K562 (cell line): ENCODE measurements around the gene PSEN1. TPM values are rescaled to one million over a fixed set of nuclear protein-coding genes. Genes with fewer than 3 reads are reported as not detected.

Source experiments
- CAMTA2 ChIP-seq: fragments of 250-450 bp; sonication (Bioruptor Pico); conservative IDR thresholded peaks from 2 replicates; pipeline ENCODE4 v1.5.1; 2022
- HNRNPH1 ChIP-seq: fragments of 200-400 bp; formaldehyde crosslinking; optimal IDR thresholded peaks from 2 replicates; pipeline ENCODE3; 2017; ENCODE audit warnings: low read depth, mild to moderate bottlenecking, low read length, moderate library complexity
- KDM4B ChIP-seq, 2 experiments: fragments of 450-650 bp in 1 of 2; sonication (generic) in 1 of 2; IDR thresholded peaks; 2 replicates each; pipeline ENCODE4 v1.6.1; 2016 to 2017; ENCODE audit warnings: borderline replicate concordance in 2 of 2, antibody characterized with exemption in 1 of 2, low read depth in 1 of 2, mild to moderate bottlenecking in 1 of 2
- KDM5B ChIP-seq: fragments of 200-600 bp; sonication (generic); IDR thresholded peaks from 2 replicates; pipeline ENCODE4 v1.6.1; 2012; ENCODE audit warnings: low read depth, mild to moderate bottlenecking, moderate library complexity, low read length, control low read depth, inconsistent platforms; ENCODE audit not compliant: insufficient replicate concordance
- POLR2A ChIP-seq: fragments of 450-650 bp; conservative IDR thresholded peaks from 2 replicates; pipeline ENCODE4 v1.6.1; 2016
- POU5F1 ChIP-seq: fragments of 150-350 bp; IDR thresholded peaks from 2 replicates; pipeline ENCODE4 v1.6.1; 2014; ENCODE audit warnings: borderline replicate concordance, low read length, low read depth, mild to moderate bottlenecking; ENCODE audit not compliant: partially characterized antibody
- RBM14 ChIP-seq: fragments of 200-400 bp; formaldehyde crosslinking; IDR thresholded peaks from 2 replicates; pipeline ENCODE4 v1.6.1; 2018; ENCODE audit warnings: low read depth, mild to moderate bottlenecking, low read length, moderate library complexity, borderline replicate concordance; ENCODE audit not compliant: insufficient read depth
- SMARCB1 ChIP-seq: IDR thresholded peaks from 2 replicates; pipeline ENCODE4 v1.6.1; 2011; ENCODE audit warnings: improper control_type of control experiment, low read depth; ENCODE audit not compliant: insufficient read length
- SP1 ChIP-seq: sonication (generic); formaldehyde crosslinking; IDR thresholded peaks from 2 replicates; pipeline ENCODE4 v1.8.1; 2022; ENCODE audit warnings: mild to moderate bottlenecking, missing genetic modification reagents
- SREBF1 ChIP-seq: fragments of 150-350 bp; IDR thresholded peaks from 2 replicates; pipeline ENCODE4 v1.6.1; 2014; ENCODE audit warnings: antibody characterized with exemption, low read depth, low read length, borderline replicate concordance
- ZBTB17 ChIP-seq: fragments of 450-650 bp; formaldehyde crosslinking; IDR thresholded peaks from 2 replicates; pipeline ENCODE4 v1.4.0; 2020; ENCODE audit warnings: mild to moderate bottlenecking
- polyA plus RNA-seq, 8 experiments: library from polyadenylated mRNA; depleted of rRNA in 4 of 8; stranded (reverse) in 5 of 8; unstranded in 3 of 8; fragments of >200 nt; fragmentation: Nextera tagmentation in 2 of 8; fragmentation: Illumina TruSeq in 1 of 8; extraction: Ambion mirVana in 2 of 8; extraction: Trizol in 1 of 8; gene quantifications; 2 replicates each; pipeline versions ENCODE4 v1.2.1 to v1.2.3, GENCODE V29; 2011 to 2014; ENCODE audit warnings: inconsistent platforms in 1 of 8, missing spikeins in 1 of 8
- total RNA-seq, 7 experiments: library from RNA; depleted of rRNA in 6 of 7; stranded (reverse); fragments of >200 nt in 6 of 7; fragmentation: Illumina TruSeq in 2 of 7; extraction: Trizol in 2 of 7; gene quantifications; 2 replicates each; pipeline versions ENCODE4 v1.2.1 to v1.2.3, GENCODE V29; 2011 to 2021; ENCODE audit warnings: low replicate concordance in 1 of 7
- TF ChIP-seq, protein P1 (sequence below), 2 experiments: fragments of 450-650 bp in 1 of 2; sonication (generic) in 1 of 2; formaldehyde crosslinking in 1 of 2; IDR thresholded peaks; 2 replicates each; pipeline versions ENCODE4 v1.7.1 to v1.9.0; 2016 to 2022; ENCODE audit warnings: inconsistent platforms in 1 of 2, mild to moderate bottlenecking in 1 of 2, missing genetic modification reagents in 1 of 2
- TF ChIP-seq, protein P2 (sequence below): fragments of 450-650 bp; IDR thresholded peaks from 2 replicates; pipeline ENCODE4 v1.6.1; 2017; ENCODE audit warnings: antibody characterized with exemption, mild to moderate bottlenecking

PSEN1 gene
- total and polyA plus RNA-seq, 9 of the 15 experiments (the other 6 are each of a cell fraction or from before 2014, with no cell fraction given): 6.5 to 25.2 (median 14.3) TPM

DNA sequence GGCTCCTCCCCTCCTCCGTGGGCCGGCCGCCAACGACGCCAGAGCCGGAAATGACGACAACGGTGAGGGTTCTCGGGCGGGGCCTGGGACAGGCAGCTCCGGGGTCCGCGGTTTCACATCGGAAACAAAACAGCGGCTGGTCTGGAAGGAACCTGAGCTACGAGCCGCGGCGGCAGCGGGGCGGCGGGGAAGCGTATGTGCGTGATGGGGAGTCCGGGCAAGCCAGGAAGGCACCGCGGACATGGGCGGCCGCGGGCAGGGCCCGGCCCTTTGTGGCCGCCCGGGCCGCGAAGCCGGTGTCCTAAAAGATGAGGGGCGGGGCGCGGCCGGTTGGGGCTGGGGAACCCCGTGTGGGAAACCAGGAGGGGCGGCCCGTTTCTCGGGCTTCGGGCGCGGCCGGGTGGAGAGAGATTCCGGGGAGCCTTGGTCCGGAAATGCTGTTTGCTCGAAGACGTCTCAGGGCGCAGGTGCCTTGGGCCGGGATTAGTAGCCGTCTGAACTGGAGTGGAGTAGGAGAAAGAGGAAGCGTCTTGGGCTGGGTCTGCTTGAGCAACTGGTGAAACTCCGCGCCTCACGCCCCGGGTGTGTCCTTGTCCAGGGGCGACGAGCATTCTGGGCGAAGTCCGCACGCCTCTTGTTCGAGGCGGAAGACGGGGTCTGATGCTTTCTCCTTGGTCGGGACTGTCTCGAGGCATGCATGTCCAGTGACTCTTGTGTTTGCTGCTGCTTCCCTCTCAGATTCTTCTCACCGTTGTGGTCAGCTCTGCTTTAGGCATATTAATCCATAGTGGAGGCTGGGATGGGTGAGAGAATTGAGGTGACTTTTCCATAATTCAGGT, at the start of gene PSEN1 (continued):
- TF ChIP-seq, protein P1, sequence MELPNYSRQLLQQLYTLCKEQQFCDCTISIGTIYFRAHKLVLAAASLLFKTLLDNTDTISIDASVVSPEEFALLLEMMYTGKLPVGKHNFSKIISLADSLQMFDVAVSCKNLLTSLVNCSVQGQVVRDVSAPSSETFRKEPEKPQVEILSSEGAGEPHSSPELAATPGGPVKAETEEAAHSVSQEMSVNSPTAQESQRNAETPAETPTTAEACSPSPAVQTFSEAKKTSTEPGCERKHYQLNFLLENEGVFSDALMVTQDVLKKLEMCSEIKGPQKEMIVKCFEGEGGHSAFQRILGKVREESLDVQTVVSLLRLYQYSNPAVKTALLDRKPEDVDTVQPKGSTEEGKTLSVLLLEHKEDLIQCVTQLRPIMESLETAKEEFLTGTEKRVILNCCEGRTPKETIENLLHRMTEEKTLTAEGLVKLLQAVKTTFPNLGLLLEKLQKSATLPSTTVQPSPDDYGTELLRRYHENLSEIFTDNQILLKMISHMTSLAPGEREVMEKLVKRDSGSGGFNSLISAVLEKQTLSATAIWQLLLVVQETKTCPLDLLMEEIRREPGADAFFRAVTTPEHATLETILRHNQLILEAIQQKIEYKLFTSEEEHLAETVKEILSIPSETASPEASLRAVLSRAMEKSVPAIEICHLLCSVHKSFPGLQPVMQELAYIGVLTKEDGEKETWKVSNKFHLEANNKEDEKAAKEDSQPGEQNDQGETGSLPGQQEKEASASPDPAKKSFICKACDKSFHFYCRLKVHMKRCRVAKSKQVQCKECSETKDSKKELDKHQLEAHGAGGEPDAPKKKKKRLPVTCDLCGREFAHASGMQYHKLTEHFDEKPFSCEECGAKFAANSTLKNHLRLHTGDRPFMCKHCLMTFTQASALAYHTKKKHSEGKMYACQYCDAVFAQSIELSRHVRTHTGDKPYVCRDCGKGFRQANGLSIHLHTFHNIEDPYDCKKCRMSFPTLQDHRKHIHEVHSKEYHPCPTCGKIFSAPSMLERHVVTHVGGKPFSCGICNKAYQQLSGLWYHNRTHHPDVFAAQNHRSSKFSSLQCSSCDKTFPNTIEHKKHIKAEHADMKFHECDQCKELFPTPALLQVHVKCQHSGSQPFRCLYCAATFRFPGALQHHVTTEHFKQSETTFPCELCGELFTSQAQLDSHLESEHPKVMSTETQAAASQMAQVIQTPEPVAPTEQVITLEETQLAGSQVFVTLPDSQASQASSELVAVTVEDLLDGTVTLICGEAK (IDR thresholded peaks at IDR 0.05): peak; percentile 84
- TF ChIP-seq, protein P1 (CRISPR knock-in tag; IDR thresholded peaks at IDR 0.05): no peak
- TF ChIP-seq SP1 (CRISPR knock-in tag) (0 out of 2 replicates have a peak, but pooled peaks have one; percentile 40), SREBF1 (no peak), POLR2A (peak; percentile 80), HNRNPH1 (no peak), KDM5B (peak; percentile 70), ZBTB17 (CRISPR knock-in tag) (no peak), SMARCB1 (no peak), RBM14 (no peak), POU5F1 (no peak), KDM4B (IDR thresholded peaks at IDR 0.05; ENCODE audit: borderline replicate concordance in 2 of 2, low read depth in 1 of 2) (peak in 1 of 2 experiments; percentile 25; a peak in 1 of 4 replicates), CAMTA2 (no peak)
- TF ChIP-seq, protein P2, sequence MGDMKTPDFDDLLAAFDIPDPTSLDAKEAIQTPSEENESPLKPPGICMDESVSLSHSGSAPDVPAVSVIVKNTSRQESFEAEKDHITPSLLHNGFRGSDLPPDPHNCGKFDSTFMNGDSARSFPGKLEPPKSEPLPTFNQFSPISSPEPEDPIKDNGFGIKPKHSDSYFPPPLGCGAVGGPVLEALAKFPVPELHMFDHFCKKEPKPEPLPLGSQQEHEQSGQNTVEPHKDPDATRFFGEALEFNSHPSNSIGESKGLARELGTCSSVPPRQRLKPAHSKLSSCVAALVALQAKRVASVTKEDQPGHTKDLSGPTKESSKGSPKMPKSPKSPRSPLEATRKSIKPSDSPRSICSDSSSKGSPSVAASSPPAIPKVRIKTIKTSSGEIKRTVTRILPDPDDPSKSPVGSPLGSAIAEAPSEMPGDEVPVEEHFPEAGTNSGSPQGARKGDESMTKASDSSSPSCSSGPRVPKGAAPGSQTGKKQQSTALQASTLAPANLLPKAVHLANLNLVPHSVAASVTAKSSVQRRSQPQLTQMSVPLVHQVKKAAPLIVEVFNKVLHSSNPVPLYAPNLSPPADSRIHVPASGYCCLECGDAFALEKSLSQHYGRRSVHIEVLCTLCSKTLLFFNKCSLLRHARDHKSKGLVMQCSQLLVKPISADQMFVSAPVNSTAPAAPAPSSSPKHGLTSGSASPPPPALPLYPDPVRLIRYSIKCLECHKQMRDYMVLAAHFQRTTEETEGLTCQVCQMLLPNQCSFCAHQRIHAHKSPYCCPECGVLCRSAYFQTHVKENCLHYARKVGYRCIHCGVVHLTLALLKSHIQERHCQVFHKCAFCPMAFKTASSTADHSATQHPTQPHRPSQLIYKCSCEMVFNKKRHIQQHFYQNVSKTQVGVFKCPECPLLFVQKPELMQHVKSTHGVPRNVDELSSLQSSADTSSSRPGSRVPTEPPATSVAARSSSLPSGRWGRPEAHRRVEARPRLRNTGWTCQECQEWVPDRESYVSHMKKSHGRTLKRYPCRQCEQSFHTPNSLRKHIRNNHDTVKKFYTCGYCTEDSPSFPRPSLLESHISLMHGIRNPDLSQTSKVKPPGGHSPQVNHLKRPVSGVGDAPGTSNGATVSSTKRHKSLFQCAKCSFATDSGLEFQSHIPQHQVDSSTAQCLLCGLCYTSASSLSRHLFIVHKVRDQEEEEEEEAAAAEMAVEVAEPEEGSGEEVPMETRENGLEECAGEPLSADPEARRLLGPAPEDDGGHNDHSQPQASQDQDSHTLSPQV: no peak
